MCF 10A (cell line): ENCODE results near the gene OR6T1. TPM values are rescaled to one million over a fixed set of nuclear protein-coding genes. Genes with fewer than 3 reads are reported as not detected.

ENCODE experiments used
- BruUV-seq: library from RNA; stranded (reverse); fragments of 400-500 nt; replicated peaks from 2 replicates; lab custom pipeline; 2021; lab: Mats Ljungman, UMichigan
- CTCF ChIA-PET: fragments of 300-600 bp; sonication (Branson Sonifier 250); formaldehyde crosslinking; extraction: SDS; loops from one replicate; lab custom pipeline; 2021; ENCODE audit warnings: antibody characterized with exemption, inconsistent platforms; lab: Yijun Ruan, JAX
- POLR2A ChIA-PET: fragments of 300-600, 350-650 bp; sonication (Branson Sonifier 250); formaldehyde crosslinking; extraction: SDS; loops from one replicate; lab custom pipeline; 2020; ENCODE audit warnings: antibody characterized with exemption, inconsistent platforms; lab: Yijun Ruan, JAX
- DNase-seq: peaks from one replicate; pipeline ENCODE4 v3.0.0-alpha.2; 2018; ENCODE audit not compliant: unreplicated experiment
- H3K27ac Mint-ChIP-seq: one replicate; pipeline ENCODE4 v1.8.0; 2022; ENCODE audit warnings: mild to moderate bottlenecking, low read depth, mixed read lengths; ENCODE audit not compliant: unreplicated experiment
- H3K27me3 Mint-ChIP-seq: one replicate; pipeline ENCODE4 v1.8.0; 2022; ENCODE audit warnings: mixed read lengths; ENCODE audit not compliant: insufficient read depth, unreplicated experiment
- H3K36me3 Mint-ChIP-seq: one replicate; pipeline ENCODE4 v1.8.0; 2022; ENCODE audit warnings: mild to moderate bottlenecking, moderate library complexity, mixed read lengths; ENCODE audit not compliant: insufficient read depth, unreplicated experiment
- H3K4me1 Mint-ChIP-seq: one replicate; pipeline ENCODE4 v1.8.0; 2022; ENCODE audit warnings: mixed read lengths; ENCODE audit not compliant: insufficient read depth, unreplicated experiment
- H3K4me3 Mint-ChIP-seq: one replicate; pipeline ENCODE4 v1.8.0; 2022; ENCODE audit warnings: mild to moderate bottlenecking, moderate library complexity, mixed read lengths; ENCODE audit not compliant: unreplicated experiment
- H3K9me3 Mint-ChIP-seq: one replicate; pipeline ENCODE4 v1.8.0; 2022; ENCODE audit warnings: mixed read lengths; ENCODE audit not compliant: unreplicated experiment
- CTCF ChIP-seq: fragments of 200-600 bp; IDR thresholded peaks from one replicate; pipeline ENCODE4 v1.8.0; 2022; ENCODE audit warnings: antibody characterized with exemption, mild to moderate bottlenecking; ENCODE audit not compliant: unreplicated experiment
- intact Hi-C: fragments of 100-400 bp; cut with micrococcal nuclease; formaldehyde crosslinking; loops from 2 replicates; pipeline ENCODE4 v1.14.1; 2022
- total RNA-seq: library from RNA; stranded (reverse); gene quantifications from 2 replicates; pipeline ENCODE4 v1.2.3, GENCODE V29; 2022

Gene OR6T1
- total RNA-seq, 1 experiment from 2014 or later, result not detected

- no peak for TF ChIP-seq CTCF
- ChIA-PET CTCF (interaction anchor here (0.6 kb wide), 1 partner anchor 322 kb away, joined by 3 read pairs; no protein-coding TSS in a partner anchor), POLR2A (no interaction called here)
- Mint-ChIP-seq H3K9me3 (no peaks in the 10 kb centered on the region), H3K27me3 (no peaks in the 10 kb centered on the region), H3K4me1 (no peaks in the 10 kb centered on the region), H3K4me3 (no peak overlapping the region), H3K36me3 (no peaks in the 10 kb centered on the region), H3K27ac (no peak overlapping the region)
- intact Hi-C loops, result no loop called here
- DNase-seq, result no peak
- BruUV-seq, result no TSS peak
Measured at GRCh38 chr11:123899792-123900191, 43.8 kb downstream of the OR6T1 start.

Other genes starting within 250 kb of the OR6T1 start
- gene ZNF202, start 202.2 kb downstream of the OR6T1 start, total RNA-seq, result 15.6 and 22.1 TPM in 2 replicates
- not detected in 2 replicates for gene OR6X1, start 189.3 kb downstream of the OR6T1 start, total RNA-seq
- gene OR6M1, start 137.5 kb downstream of the OR6T1 start, total RNA-seq, result not detected in 2 replicates
- not detected in 2 replicates for gene TMEM225, start 58.2 kb downstream of the OR6T1 start, total RNA-seq
- not detected in 2 replicates for gene OR8D4, start 41.7 kb downstream of the OR6T1 start, total RNA-seq
- not detected in 2 replicates for gene OR4D5, start 4.2 kb downstream of the OR6T1 start, total RNA-seq
- 0.37 TPM in 2 replicates for gene OR10S1, start 33.9 kb upstream of the OR6T1 start, total RNA-seq
- gene OR10G6, start 51.3 kb upstream of the OR6T1 start, total RNA-seq, result not detected in 2 replicates
- gene OR10G4, start 69.2 kb upstream of the OR6T1 start, total RNA-seq, result not detected in 2 replicates
- not detected in 2 replicates for gene OR10G9, start 79.2 kb upstream of the OR6T1 start, total RNA-seq
- not detected in 2 replicates for gene OR10G8, start 83.0 kb upstream of the OR6T1 start, total RNA-seq
- not detected in 2 replicates for gene OR10G7, start 97.5 kb upstream of the OR6T1 start, total RNA-seq
- 7.9 and 12.0 TPM in 2 replicates for gene VWA5A, start 171.6 kb upstream of the OR6T1 start, total RNA-seq
- not detected in 2 replicates for gene OR10D3, start 239.5 kb upstream of the OR6T1 start, total RNA-seq